Measurements from ENCODE around the gene SLC13A3.

SLC13A3 gene

DNA sequence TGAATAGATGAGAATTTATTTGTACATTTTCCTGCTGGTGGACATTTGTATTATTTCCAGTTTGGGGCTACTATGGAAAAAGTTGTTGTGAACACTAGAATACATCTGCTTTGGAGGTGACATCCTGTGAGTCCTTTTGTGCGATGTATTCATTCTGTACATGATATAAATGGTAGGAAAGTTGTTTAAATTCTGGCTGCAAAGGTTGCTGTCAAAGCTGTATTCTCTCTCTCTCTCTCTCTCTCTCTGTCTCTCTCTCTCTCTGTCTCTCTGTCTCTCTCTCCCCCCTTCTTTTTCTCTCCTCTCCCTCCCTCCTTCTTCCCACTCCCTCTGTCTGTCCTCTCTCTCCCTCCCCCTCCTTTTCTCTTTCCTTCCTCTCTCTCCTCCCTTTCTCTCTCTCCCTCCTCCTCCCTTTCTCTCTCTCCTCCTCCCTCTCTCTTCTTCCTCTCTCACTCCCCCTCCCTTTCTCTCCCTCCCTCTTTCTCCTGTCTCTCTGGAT lies 25.3 kb downstream of the SLC13A3 start:
- H3K4me3 ChIP-seq (replicated peaks in 1 of 2; ENCODE audit: low read depth in 2 of 2, low read length in 2 of 2): no peak overlapping the region
- no peak for TF ChIP-seq CTCF (IDR thresholded peaks at IDR 0.05; ENCODE audit: low read depth, low read length)
- DNase-seq (ENCODE audit: low read depth in 2 of 2): no peak

GRCh38 chr20:46624946-46625345 lies 26.3 kb downstream of the SLC13A3 start:
- H3K4me3 ChIP-seq (replicated peaks in 1 of 2; ENCODE audit: low read depth in 2 of 2, low read length in 2 of 2): no peak overlapping the region
- no peak for TF ChIP-seq CTCF (IDR thresholded peaks at IDR 0.05; ENCODE audit: low read depth, low read length)
- no peak for DNase-seq (ENCODE audit: low read depth in 2 of 2)

DNA sequence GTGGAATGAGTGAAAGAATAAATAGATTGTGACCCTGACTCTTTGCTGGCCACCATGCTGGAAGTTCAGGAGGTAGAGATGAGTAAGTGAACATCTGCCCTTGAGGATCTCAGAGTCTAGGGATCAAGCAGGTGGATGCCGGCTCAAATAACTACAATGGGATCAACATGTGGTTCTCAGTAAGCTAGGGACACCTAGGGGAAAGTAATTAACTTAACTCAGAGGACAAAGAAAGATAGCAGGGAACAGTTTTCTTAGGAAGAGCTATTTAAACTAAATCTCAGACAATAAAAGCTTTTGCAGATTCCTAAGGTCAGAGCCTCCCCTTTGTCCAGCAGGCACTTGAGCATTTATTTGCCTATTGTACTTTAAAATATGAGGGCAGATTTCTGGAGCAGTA lies 29.1 kb downstream of the SLC13A3 start:
- no peak overlapping the region for H3K4me3 ChIP-seq (replicated peaks in 1 of 2; ENCODE audit: low read depth in 2 of 2, low read length in 2 of 2)
- no peak for TF ChIP-seq CTCF (IDR thresholded peaks at IDR 0.05; ENCODE audit: low read depth, low read length)
- DNase-seq (ENCODE audit: low read depth in 2 of 2): no peak

DNA sequence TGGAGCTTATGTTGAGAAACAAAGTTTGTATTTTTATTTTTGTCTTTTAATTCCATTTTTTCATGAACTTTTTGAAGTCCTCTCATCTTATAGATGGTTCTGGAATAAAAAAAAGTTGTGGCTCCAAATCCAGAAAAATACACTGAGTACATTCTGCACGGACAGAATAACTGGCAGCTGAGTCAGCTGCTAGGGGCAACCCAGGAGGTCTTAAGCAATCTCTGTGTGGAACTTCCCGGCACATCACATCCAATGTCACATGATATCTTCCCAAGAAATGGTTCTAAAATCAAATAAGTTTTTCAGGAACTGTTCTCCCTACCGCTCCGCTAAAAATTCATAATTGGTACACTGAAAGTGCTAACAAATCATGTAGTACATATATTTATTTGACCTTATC lies 29.8 kb downstream of the SLC13A3 start:
- H3K4me3 ChIP-seq (replicated peaks in 1 of 2; ENCODE audit: low read depth in 2 of 2, low read length in 2 of 2): no peak overlapping the region
- TF ChIP-seq CTCF (IDR thresholded peaks at IDR 0.05; ENCODE audit: low read depth, low read length): no peak
- peak; percentile 51 to 71 for DNase-seq (ENCODE audit: low read depth in 2 of 2)

DNA sequence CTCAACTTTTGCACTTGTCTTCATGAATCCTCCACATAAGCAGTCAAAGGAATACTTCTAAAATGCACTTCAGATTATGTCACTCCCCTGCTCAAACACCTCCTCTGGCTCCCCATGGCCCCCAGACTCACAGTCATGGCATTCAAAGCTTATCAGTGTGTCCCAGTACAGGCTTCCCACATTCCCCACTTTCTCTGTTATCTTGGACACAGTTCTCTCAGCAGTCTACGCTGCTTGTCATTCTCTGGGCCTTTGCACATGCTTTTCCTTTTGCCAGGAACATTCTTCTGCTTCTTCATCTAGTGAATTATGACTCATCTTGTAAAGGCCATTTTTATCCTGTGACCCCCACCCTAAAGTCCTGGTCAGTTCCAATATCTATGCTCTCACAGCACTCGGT lies 31.8 kb downstream of the SLC13A3 start:
- H3K4me3 ChIP-seq (replicated peaks in 1 of 2; ENCODE audit: low read depth in 2 of 2, low read length in 2 of 2): no peak overlapping the region
- DNase-seq (ENCODE audit: low read depth in 2 of 2): no peak
- TF ChIP-seq CTCF (IDR thresholded peaks at IDR 0.05; ENCODE audit: low read depth, low read length): no peak

GRCh38 chr20:46618316-46619100 lies 32.8 kb downstream of the SLC13A3 start:
- H3K4me3 ChIP-seq (replicated peaks in 1 of 2; ENCODE audit: low read depth in 2 of 2, low read length in 2 of 2): no peak overlapping the region
- no peak for TF ChIP-seq CTCF (IDR thresholded peaks at IDR 0.05; ENCODE audit: low read depth, low read length)
- DNase-seq (ENCODE audit: low read depth in 2 of 2): no peak
